ENCODE data around the gene DUSP9.
"Not testable (repeated sequence)": the region's sequence is repeated elsewhere in the genome, so short reads cannot be mapped to it uniquely, and the experiment has no call there.

- not testable (repeated sequence) for TF ChIP-seq ZNF70 (CRISPR knock-in tag; IDR thresholded peaks at IDR 0.05); ISL1 (CRISPR knock-in tag; IDR thresholded peaks at IDR 0.05); ZFP30 (CRISPR knock-in tag; IDR thresholded peaks at IDR 0.05); ZFP3 (CRISPR knock-in tag; IDR thresholded peaks at IDR 0.05); ZC3H10 (CRISPR knock-in tag; IDR thresholded peaks at IDR 0.05); CREB5 (CRISPR knock-in tag; IDR thresholded peaks at IDR 0.05; ENCODE audit: low read depth); TCF4 (CRISPR knock-in tag; IDR thresholded peaks at IDR 0.05; ENCODE audit: borderline replicate concordance); TSHZ2 (CRISPR knock-in tag; IDR thresholded peaks at IDR 0.05); ZNF565 (CRISPR knock-in tag; conservative IDR thresholded peaks at IDR 0.05; ENCODE audit: low read depth); TOX (CRISPR knock-in tag; IDR thresholded peaks at IDR 0.05; ENCODE audit: borderline replicate concordance); RARB (CRISPR knock-in tag; IDR thresholded peaks at IDR 0.05); ESRRG (CRISPR knock-in tag; IDR thresholded peaks at IDR 0.05); ARNTL (CRISPR knock-in tag; IDR thresholded peaks at IDR 0.05; ENCODE audit: borderline replicate concordance, low read depth)
These were observed 49.5 kb downstream of the DUSP9 start for GRCh38 chrX:153696538-153696937.

Measured in SK-N-SH treated with all-trans-retinoic acid at 6 μM for 48 hours (cell line).